Coronary artery (tissue), 2 donors: Measurements from ENCODE around the gene RPGR.

Experiments
- DNase-seq: peaks from one replicate; pipeline ENCODE4 v3.0.0-alpha.2; 2017; ENCODE audit warnings: low spot score
- H3K27ac ChIP-seq, 2 donors: fragments of 200-600 bp; sonication (generic); one replicate each; pipeline ENCODE4 v1.5.1; 2016 to 2019
- H3K4me3 ChIP-seq: fragments of 200-600 bp; sonication (generic); 2 replicates; pipeline ENCODE4 v1.5.1; 2016; ENCODE audit warnings: mild to moderate bottlenecking, moderate library complexity
- CTCF ChIP-seq: fragments of 200-600 bp; sonication (generic); IDR thresholded peaks from one replicate; pipeline ENCODE4 v1.5.1; 2019; ENCODE audit warnings: antibody characterized with exemption

The RPGR gene

GRCh38 chrX:38346150-38346549 is 18.8 kb upstream of the RPGR start:
- no peak for DNase-seq
- H3K27ac ChIP-seq, result no peak overlapping the region
- TF ChIP-seq CTCF, result no peak
- H3K4me3 ChIP-seq, result no peak overlapping the region

GRCh38 chrX:38342853-38343778 is 15.8 kb upstream of the RPGR start:
- Histone ChIP-seq H3K4me3 (no peak overlapping the region), H3K27ac (no peak overlapping the region)
- no peak for TF ChIP-seq CTCF
- no peak for DNase-seq

GRCh38 chrX:38341442-38341841 is 14.1 kb upstream of the RPGR start:
- no peak for TF ChIP-seq CTCF
- no peak overlapping the region for H3K4me3 ChIP-seq
- no peak for DNase-seq
- H3K27ac ChIP-seq, result no peak overlapping the region

- H3K4me3 ChIP-seq, result no peak overlapping the region
- DNase-seq, result no peak
- no peak for TF ChIP-seq CTCF
- H3K27ac ChIP-seq, result no peak overlapping the region
These were observed 9.4 kb upstream of the RPGR start for GRCh38 chrX:38336538-38337240.

- Histone ChIP-seq H3K27ac (no peak overlapping the region), H3K4me3 (no peak overlapping the region)
- no peak for DNase-seq
- TF ChIP-seq CTCF, result no peak
These were observed 8.1 kb upstream of the RPGR start for GRCh38 chrX:38335382-38335781.

- TF ChIP-seq CTCF, result no peak
- no peak overlapping the region for H3K4me3 ChIP-seq
- no peak for DNase-seq
- H3K27ac ChIP-seq, result no peak overlapping the region
These were observed 5.2 kb upstream of the RPGR start for GRCh38 chrX:38332505-38332904.

- no peak for DNase-seq
- peak overlapping the region; percentile 74 for H3K4me3 ChIP-seq
- peak overlapping the region; percentile 79 to 90 for H3K27ac ChIP-seq
- peak; percentile 33 for TF ChIP-seq CTCF
These were observed 419 bp upstream of the RPGR start for GRCh38 chrX:38327775-38328081.
